GM12874 (cell line): ENCODE data around the gene DSG2.

Source experiments
- CTCF ChIP-seq: IDR thresholded peaks from 2 replicates; pipeline ENCODE4 v1.5.1; 2011; ENCODE audit warnings: low read depth, mild to moderate bottlenecking, control low read depth, low read length, moderate library complexity; ENCODE audit not compliant: insufficient read depth

The DSG2 gene

DNA sequence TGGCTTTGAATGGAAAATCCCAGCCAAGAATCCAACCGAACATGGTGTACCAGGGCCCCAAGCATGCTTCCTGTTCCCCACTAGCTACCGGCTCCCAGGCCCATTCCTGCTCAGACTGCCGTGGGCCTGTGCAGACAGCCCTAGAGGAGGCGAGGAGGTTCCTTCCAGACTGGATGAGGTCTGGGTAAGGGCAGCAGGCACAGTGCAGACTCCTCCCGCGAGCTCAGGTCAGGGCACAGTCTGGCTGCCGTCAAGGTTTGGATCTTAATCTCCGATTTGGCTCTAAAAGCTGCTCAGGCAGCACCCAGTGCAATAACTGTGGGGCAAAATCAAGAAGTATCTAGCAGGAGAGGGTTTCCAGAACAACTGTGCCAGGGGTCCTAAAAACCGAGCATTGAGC lies 74.4 kb downstream of the DSG2 start:
- TF ChIP-seq CTCF = no peak

DNA sequence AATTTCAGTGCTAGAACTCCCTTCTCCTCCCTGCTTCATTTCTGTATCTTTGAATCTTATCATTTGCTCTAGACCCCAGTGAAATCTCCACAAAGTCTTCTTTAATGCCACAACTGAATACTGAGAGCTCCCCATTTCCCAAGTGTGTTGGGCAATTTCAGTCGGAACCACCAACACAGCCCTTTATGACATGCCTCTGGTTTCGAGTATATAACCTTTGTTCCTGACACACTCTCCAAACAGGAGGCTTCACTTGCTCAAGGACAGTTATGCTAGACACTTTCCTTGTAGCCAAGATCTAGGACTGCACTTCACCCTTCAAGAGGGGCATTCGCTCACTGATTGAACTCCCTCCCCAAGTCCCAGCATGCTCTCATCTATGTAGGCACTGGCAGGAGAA lies 75.1 kb downstream of the DSG2 start:
- no peak for TF ChIP-seq CTCF

DNA sequence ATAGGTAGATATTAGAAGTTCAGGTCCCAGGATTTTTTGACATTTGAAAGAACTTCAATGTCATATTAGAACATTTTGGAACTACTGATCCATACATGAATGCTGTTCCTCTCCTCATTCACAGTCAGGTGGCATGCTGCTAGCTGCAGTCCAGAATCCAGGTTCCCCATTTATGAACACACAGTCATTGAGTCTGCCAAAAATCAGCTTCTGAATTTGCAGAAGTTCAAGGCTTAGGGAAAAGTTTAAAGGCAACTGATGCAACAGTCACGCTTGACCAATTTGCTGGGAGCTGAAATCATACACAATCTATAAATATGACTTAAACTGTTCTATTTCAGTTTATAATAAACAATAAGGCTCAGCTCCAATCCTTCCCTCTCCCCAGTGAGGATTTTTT lies 76.4 kb downstream of the DSG2 start:
- TF ChIP-seq CTCF = no peak

GRCh38 chr18:31575515-31576257 lies 77.7 kb downstream of the DSG2 start:
- TF ChIP-seq CTCF = no peak

GRCh38 chr18:31576670-31577069 lies 78.7 kb downstream of the DSG2 start:
- no peak for TF ChIP-seq CTCF

DNA sequence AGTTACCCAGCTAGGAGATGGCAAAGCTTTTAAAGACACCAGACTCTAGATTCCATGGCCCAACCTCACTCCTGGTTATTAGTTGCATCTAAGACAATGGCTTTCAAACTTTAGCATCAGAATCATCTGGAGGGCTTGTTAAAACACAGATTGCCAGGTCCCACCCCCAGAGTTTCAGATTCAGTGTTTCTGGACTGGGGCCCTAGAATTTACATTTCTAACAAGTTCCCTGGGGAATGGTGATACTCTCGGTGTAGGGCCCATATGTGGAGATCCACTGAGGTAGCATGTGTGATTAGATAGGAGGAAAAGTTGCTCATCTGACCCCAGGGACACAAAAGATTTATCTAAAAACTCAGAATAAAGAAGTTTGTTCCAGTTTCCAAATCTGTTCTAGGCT lies 79.2 kb downstream of the DSG2 start:
- no peak for TF ChIP-seq CTCF

GRCh38 chr18:31578126-31578525 lies 80.1 kb downstream of the DSG2 start:
- no peak for TF ChIP-seq CTCF
